Stimulated activated CD4-positive, alpha-beta T cell treated with anti-CD3 and anti-CD28 coated beads, Interleukin-2, amount 100 ng/mL, for 4 hours (primary cell): ENCODE data around the gene METTL2A.
"Not testable (repeated sequence)": the region's sequence is repeated elsewhere in the genome, so short reads cannot be mapped to it uniquely, and the experiment has no call there.

Source experiments
- DNase-seq: peaks from one replicate; pipeline ENCODE4 v3.0.0-alpha.2; 2020; ENCODE audit warnings: low read depth

METTL2A gene

GRCh38 chr17:62423647-62424461, at the start of gene METTL2A:
METTL2A (plus strand) TSS chr17:62423897; CDS start chr17:62423903, 6 bp downstream.
- peak; percentile 78 for DNase-seq

GRCh38 chr17:62380253-62380652, 43.4 kb upstream of the METTL2A start, which contains the start of gene EFCAB3:
EFCAB3 (plus strand) TSS chr17:62380553; CDS start chr17:62382980, 2,427 bp downstream.
- no peak for DNase-seq

- no peak for DNase-seq
These were observed 42.1 kb upstream of the METTL2A start for GRCh38 chr17:62381561-62381960.

GRCh38 chr17:62388856-62389255, 34.8 kb upstream of the METTL2A start:
- no peak for DNase-seq

- no peak for DNase-seq
These were observed 30.8 kb upstream of the METTL2A start for GRCh38 chr17:62392908-62393307.

- no peak for DNase-seq
These were observed 24.8 kb upstream of the METTL2A start for GRCh38 chr17:62398891-62399290.

GRCh38 chr17:62405451-62405850, 18.2 kb upstream of the METTL2A start:
- DNase-seq: no peak

- not testable (repeated sequence) for DNase-seq
These were observed 10.6 kb upstream of the METTL2A start for GRCh38 chr17:62413090-62413489.

GRCh38 chr17:62426214-62426613, 2.5 kb downstream of the METTL2A start:
- DNase-seq: not testable (repeated sequence)

- not testable (repeated sequence) for DNase-seq
These were observed 11.6 kb downstream of the METTL2A start for GRCh38 chr17:62435251-62435650.

- DNase-seq: not testable (repeated sequence)
These were observed 17.5 kb downstream of the METTL2A start for GRCh38 chr17:62441181-62441580.

- no peak for DNase-seq
These were observed 20.4 kb downstream of the METTL2A start for GRCh38 chr17:62444063-62444462.

- DNase-seq: not testable (repeated sequence)
These were observed 22.1 kb downstream of the METTL2A start for GRCh38 chr17:62445791-62446190.

- DNase-seq: not testable (repeated sequence)
These were observed 28.5 kb downstream of the METTL2A start for GRCh38 chr17:62452195-62452594.

- not testable (repeated sequence) for DNase-seq
These were observed 29.3 kb downstream of the METTL2A start for GRCh38 chr17:62453041-62453440.

- not testable (repeated sequence) for DNase-seq
These were observed 30.0 kb downstream of the METTL2A start for GRCh38 chr17:62453656-62454055.

- DNase-seq: not testable (repeated sequence)
These were observed 30.4 kb downstream of the METTL2A start for GRCh38 chr17:62454111-62454510.

GRCh38 chr17:62456016-62456415, 32.3 kb downstream of the METTL2A start:
- no peak for DNase-seq

- not testable (repeated sequence) for DNase-seq
These were observed 34.8 kb downstream of the METTL2A start for GRCh38 chr17:62458483-62458882.

- DNase-seq: not testable (repeated sequence)
These were observed 40.7 kb downstream of the METTL2A start for GRCh38 chr17:62464422-62464821.

GRCh38 chr17:62465271-62465670, 41.6 kb downstream of the METTL2A start:
- DNase-seq: not testable (repeated sequence)

GRCh38 chr17:62470666-62471379, 47.1 kb downstream of the METTL2A start:
- DNase-seq: peak; percentile 56

- not testable (repeated sequence) for DNase-seq
These were observed 47.7 kb downstream of the METTL2A start for GRCh38 chr17:62471380-62471880.
